Measurements from ENCODE around the gene FAAH. TPM values are rescaled to one million over a fixed set of nuclear protein-coding genes. Genes with fewer than 3 reads are reported as not detected.

FAAH gene
- polyA plus RNA-seq, 1 experiment: 0.06 TPM

DNA sequence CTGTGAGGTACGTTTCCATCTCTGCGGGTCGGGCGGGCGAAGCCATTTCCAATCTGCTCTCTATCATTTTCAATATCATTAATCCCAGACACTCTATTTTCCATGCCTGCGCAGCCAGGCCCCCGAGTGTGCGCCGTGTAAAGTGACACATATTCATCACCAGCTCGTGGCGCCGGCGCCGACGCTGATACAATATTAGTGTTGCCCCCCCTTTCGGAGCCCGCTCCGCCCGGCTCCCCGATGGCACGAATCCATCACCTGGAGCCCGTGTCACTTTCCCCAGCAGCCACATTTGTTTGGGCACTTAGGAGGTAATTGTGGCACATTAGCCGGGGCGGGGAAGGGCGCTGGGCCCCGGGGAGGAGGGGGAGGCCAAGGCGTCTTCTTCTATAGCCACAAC, 61.8 kb downstream of the FAAH start:
- peaks cover 65% of the 10 kb centered on the region for H3K27me3 ChIP-seq (ENCODE audit: control insufficient read depth, insufficient read depth, low read length)

GRCh38 chr1:46456411-46456963, 62.4 kb downstream of the FAAH start:
- no peaks in the 10 kb centered on the region for H3K9me3 ChIP-seq (ENCODE audit: control insufficient read depth, insufficient read depth, low read length)
- CTCF ChIA-PET: interaction anchor here (1.1 kb wide), 1 partner anchor 10 kb away, joined by 4 read pairs; no protein-coding TSS in a partner anchor
- TF ChIP-seq, protein P1, sequence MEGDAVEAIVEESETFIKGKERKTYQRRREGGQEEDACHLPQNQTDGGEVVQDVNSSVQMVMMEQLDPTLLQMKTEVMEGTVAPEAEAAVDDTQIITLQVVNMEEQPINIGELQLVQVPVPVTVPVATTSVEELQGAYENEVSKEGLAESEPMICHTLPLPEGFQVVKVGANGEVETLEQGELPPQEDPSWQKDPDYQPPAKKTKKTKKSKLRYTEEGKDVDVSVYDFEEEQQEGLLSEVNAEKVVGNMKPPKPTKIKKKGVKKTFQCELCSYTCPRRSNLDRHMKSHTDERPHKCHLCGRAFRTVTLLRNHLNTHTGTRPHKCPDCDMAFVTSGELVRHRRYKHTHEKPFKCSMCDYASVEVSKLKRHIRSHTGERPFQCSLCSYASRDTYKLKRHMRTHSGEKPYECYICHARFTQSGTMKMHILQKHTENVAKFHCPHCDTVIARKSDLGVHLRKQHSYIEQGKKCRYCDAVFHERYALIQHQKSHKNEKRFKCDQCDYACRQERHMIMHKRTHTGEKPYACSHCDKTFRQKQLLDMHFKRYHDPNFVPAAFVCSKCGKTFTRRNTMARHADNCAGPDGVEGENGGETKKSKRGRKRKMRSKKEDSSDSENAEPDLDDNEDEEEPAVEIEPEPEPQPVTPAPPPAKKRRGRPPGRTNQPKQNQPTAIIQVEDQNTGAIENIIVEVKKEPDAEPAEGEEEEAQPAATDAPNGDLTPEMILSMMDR (IDR thresholded peaks at IDR 0.05; ENCODE audit: low read depth, low read length): no peak
- peaks cover 65% of the 10 kb centered on the region for H3K27me3 ChIP-seq (ENCODE audit: control insufficient read depth, insufficient read depth, low read length)
- POLR2A ChIA-PET: no interaction called here
- H3K27ac ChIP-seq (ENCODE audit: low read depth, low read length): no peak overlapping the region
- no peak for DNase-seq (ENCODE audit: low read depth, low spot score)
- H3K4me3 ChIP-seq (ENCODE audit: low read depth, low read length): no peak overlapping the region

More for the DNA sequence above, 61.8 kb downstream of the FAAH start:
- H3K4me3 ChIP-seq (ENCODE audit: low read depth, low read length): no peak overlapping the region
- CTCF ChIA-PET: interaction anchor here (1.1 kb wide), 1 partner anchor 9 kb away, joined by 4 read pairs; no protein-coding TSS in a partner anchor
- no peak overlapping the region for H3K27ac ChIP-seq (ENCODE audit: low read depth, low read length)
- no peak for DNase-seq (ENCODE audit: low read depth, low spot score)
- POLR2A ChIA-PET: no interaction called here
- TF ChIP-seq, protein P1 (IDR thresholded peaks at IDR 0.05; ENCODE audit: low read depth, low read length): no peak
- no peaks in the 10 kb centered on the region for H3K9me3 ChIP-seq (ENCODE audit: control insufficient read depth, insufficient read depth, low read length)

- Histone ChIP-seq H3K4me3 (ENCODE audit: low read depth, low read length) (no peak overlapping the region), H3K9me3 (ENCODE audit: control insufficient read depth, insufficient read depth, low read length) (no peaks in the 10 kb centered on the region), H3K27ac (ENCODE audit: low read depth, low read length) (no peak overlapping the region), H3K27me3 (ENCODE audit: control insufficient read depth, insufficient read depth, low read length) (peaks cover 68% of the 10 kb centered on the region)
- ChIA-PET POLR2A (no interaction called here), CTCF (interaction anchor here (2.3 kb wide), 1 partner anchor 10 kb away, joined by 14 read pairs; no protein-coding TSS in a partner anchor)
- TF ChIP-seq, protein P1 (IDR thresholded peaks at IDR 0.05; ENCODE audit: low read depth, low read length): no peak
- DNase-seq (ENCODE audit: low read depth, low spot score): no peak
Measured at GRCh38 chr1:46457178-46457577, 63.1 kb downstream of the FAAH start.

DNA sequence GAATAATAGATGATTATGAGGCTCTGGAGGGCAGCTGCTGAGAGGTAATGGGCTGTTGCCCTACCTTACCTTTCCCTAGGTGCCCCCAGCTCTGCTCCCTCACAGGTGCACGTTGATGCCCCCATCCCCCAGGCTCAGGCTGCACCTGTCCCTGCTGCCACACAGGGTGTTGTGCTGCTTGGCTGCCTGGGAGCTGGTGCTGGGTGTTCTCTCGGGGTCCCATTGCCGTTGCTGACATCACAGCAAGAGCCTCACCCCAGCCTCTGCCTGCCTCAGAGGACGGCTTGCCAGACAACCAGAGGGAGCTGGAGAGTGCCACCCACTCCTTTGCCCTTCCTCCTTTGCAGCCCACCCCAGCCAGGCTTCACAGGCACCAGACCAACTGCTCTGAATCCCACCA, 64.1 kb downstream of the FAAH start:
- ChIA-PET POLR2A (no interaction called here), CTCF (interaction anchor here (1.3 to 2.3 kb wide), 2 partner anchors 11 to 13 kb away, joined by 3 to 14 read pairs; no protein-coding TSS in a partner anchor)
- TF ChIP-seq, protein P1 (IDR thresholded peaks at IDR 0.05; ENCODE audit: low read depth, low read length): no peak
- Histone ChIP-seq H3K27me3 (ENCODE audit: control insufficient read depth, insufficient read depth, low read length) (peaks cover 67% of the 10 kb centered on the region), H3K27ac (ENCODE audit: low read depth, low read length) (no peak overlapping the region), H3K4me3 (ENCODE audit: low read depth, low read length) (no peak overlapping the region), H3K9me3 (ENCODE audit: control insufficient read depth, insufficient read depth, low read length) (no peaks in the 10 kb centered on the region)
- DNase-seq (ENCODE audit: low read depth, low spot score): no peak

- POLR2A ChIA-PET: no interaction called here
- TF ChIP-seq, protein P1 (IDR thresholded peaks at IDR 0.05; ENCODE audit: low read depth, low read length): no peak
- no peak overlapping the region for H3K4me3 ChIP-seq (ENCODE audit: low read depth, low read length)
- no peak overlapping the region for H3K27ac ChIP-seq (ENCODE audit: low read depth, low read length)
- H3K9me3 ChIP-seq (ENCODE audit: control insufficient read depth, insufficient read depth, low read length): no peaks in the 10 kb centered on the region
- CTCF ChIA-PET: interaction anchor here (1.3 to 2.3 kb wide), 2 partner anchors 12 to 13 kb away, joined by 3 to 14 read pairs; no protein-coding TSS in a partner anchor
- no peak for DNase-seq (ENCODE audit: low read depth, low spot score)
- peaks cover 61% of the 10 kb centered on the region for H3K27me3 ChIP-seq (ENCODE audit: control insufficient read depth, insufficient read depth, low read length)
Measured at GRCh38 chr1:46458846-46459245, 64.7 kb downstream of the FAAH start.

All from AG04450 (cell line).